SIG-M5 treated with dmso at 0.1 percent for 504 hours (cell line): Measurements from ENCODE around the gene IFT74.
"Not testable (repeated sequence)": the region's sequence is repeated elsewhere in the genome, so short reads cannot be mapped to it uniquely, and the experiment has no call there.

Source experiments
- DNase-seq: peaks from one replicate; lab custom pipeline; 2025; ENCODE audit not compliant: unreplicated experiment; lab: John Stamatoyannopoulos, UW

IFT74 gene

GRCh38 chr9:27065288-27065687 is 109.1 kb downstream of the IFT74 start:
- no peak for DNase-seq

- DNase-seq, result no peak
These were observed 117.9 kb downstream of the IFT74 start for GRCh38 chr9:27073841-27074728.

- no peak for DNase-seq
These were observed 122.5 kb downstream of the IFT74 start for GRCh38 chr9:27078685-27079084.

GRCh38 chr9:27085456-27085855 is 129.2 kb downstream of the IFT74 start:
- no peak for DNase-seq

- DNase-seq, result no peak
These were observed 130.8 kb downstream of the IFT74 start for GRCh38 chr9:27086818-27087680.

GRCh38 chr9:27088981-27089380 is 132.8 kb downstream of the IFT74 start:
- no peak for DNase-seq

- DNase-seq, result no peak
These were observed 133.5 kb downstream of the IFT74 start for GRCh38 chr9:27089706-27090105.

- no peak for DNase-seq
These were observed 134.0 kb downstream of the IFT74 start for GRCh38 chr9:27090231-27090630.

- no peak for DNase-seq
These were observed 134.5 kb downstream of the IFT74 start for GRCh38 chr9:27090711-27091110.

GRCh38 chr9:27092496-27092895 is 136.3 kb downstream of the IFT74 start:
- DNase-seq, result not testable (repeated sequence)

GRCh38 chr9:27093384-27094067 is 137.3 kb downstream of the IFT74 start:
- DNase-seq, result not testable (repeated sequence)

GRCh38 chr9:27094640-27095298 is 138.6 kb downstream of the IFT74 start:
- no peak for DNase-seq

- DNase-seq, result no peak
These were observed 151.0 kb downstream of the IFT74 start for GRCh38 chr9:27107241-27107640.

GRCh38 chr9:27108981-27109541 is 152.8 kb downstream of the IFT74 start, which contains the start of gene TEK:
Gene TEK, plus strand, starts transcription at chr9:27109225. Its CDS starts 366 bp downstream, at chr9:27109591.
- no peak for DNase-seq

GRCh38 chr9:27109621-27110020 is 153.4 kb downstream of the IFT74 start:
- no peak for DNase-seq

- DNase-seq, result no peak
These were observed 154.0 kb downstream of the IFT74 start for GRCh38 chr9:27110181-27110580.

- no peak for DNase-seq
These were observed 156.0 kb downstream of the IFT74 start for GRCh38 chr9:27112235-27112634.
